ENCODE measurements around the gene PGF.
"Not testable (repeated sequence)": the region's sequence is repeated elsewhere in the genome, so short reads cannot be mapped to it uniquely, and the experiment has no call there.

The PGF gene

DNA sequence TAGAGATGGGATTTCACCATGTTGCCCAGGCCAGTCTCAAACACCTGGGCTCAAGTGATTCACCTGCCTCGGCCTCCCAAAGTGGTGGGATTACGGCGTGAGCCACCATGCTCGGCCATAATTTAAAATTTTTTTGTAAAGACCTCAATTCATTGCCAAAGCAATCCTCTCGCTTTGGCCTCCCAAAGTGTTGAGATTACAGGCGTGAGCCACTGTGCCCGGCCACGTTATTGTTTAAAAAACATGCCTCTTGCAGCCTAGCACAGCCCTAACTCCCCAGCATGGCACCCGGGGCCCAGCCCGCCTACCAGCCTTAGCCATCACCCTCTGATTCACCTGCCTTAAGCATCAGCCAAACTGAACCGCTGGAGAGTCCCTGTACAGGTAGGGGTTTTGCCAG, 19.2 kb downstream of the PGF start:
- no peaks in the 10 kb centered on the region for H3K9me3 ChIP-seq (ENCODE audit: control insufficient read depth, low read length)
- no peaks in the 10 kb centered on the region for H3K27me3 ChIP-seq (replicated peaks; ENCODE audit: control insufficient read depth, insufficient read depth, low read length)
- H3K36me3 ChIP-seq (ENCODE audit: control insufficient read depth, insufficient read depth, low read length, severe bottlenecking) = no peaks in the 10 kb centered on the region
- no peak overlapping the region for H3K4me3 ChIP-seq (ENCODE audit: low read length)
- peaks cover 42% of the 10 kb centered on the region for H3K4me1 ChIP-seq (ENCODE audit: control insufficient read depth, insufficient read depth, low read length)
- DNase-seq (ENCODE audit: low read depth) = no peak
- no peak overlapping the region for H3K9ac ChIP-seq (ENCODE audit: low read length)

- no peak for DNase-seq (ENCODE audit: low read depth)
- no peaks in the 10 kb centered on the region for H3K36me3 ChIP-seq (ENCODE audit: control insufficient read depth, insufficient read depth, low read length, severe bottlenecking)
- no peak overlapping the region for H3K9ac ChIP-seq (ENCODE audit: low read length)
- no peak overlapping the region for H3K4me3 ChIP-seq (ENCODE audit: low read length)
- no peaks in the 10 kb centered on the region for H3K27me3 ChIP-seq (replicated peaks; ENCODE audit: control insufficient read depth, insufficient read depth, low read length)
- H3K4me1 ChIP-seq (ENCODE audit: control insufficient read depth, insufficient read depth, low read length) = peaks cover 36% of the 10 kb centered on the region
- no peaks in the 10 kb centered on the region for H3K9me3 ChIP-seq (ENCODE audit: control insufficient read depth, low read length)
These were observed 20.1 kb downstream of the PGF start for GRCh38 chr14:74935360-74935680.

- H3K9me3 ChIP-seq (ENCODE audit: control insufficient read depth, low read length) = no peaks in the 10 kb centered on the region
- peaks cover 30% of the 10 kb centered on the region for H3K4me1 ChIP-seq (ENCODE audit: control insufficient read depth, insufficient read depth, low read length)
- no peak overlapping the region for H3K9ac ChIP-seq (ENCODE audit: low read length)
- no peak for DNase-seq (ENCODE audit: low read depth)
- H3K4me3 ChIP-seq (ENCODE audit: low read length) = no peak overlapping the region
- no peaks in the 10 kb centered on the region for H3K36me3 ChIP-seq (ENCODE audit: control insufficient read depth, insufficient read depth, low read length, severe bottlenecking)
- no peaks in the 10 kb centered on the region for H3K27me3 ChIP-seq (replicated peaks; ENCODE audit: control insufficient read depth, insufficient read depth, low read length)
These were observed 20.7 kb downstream of the PGF start for GRCh38 chr14:74934476-74935359.

DNA sequence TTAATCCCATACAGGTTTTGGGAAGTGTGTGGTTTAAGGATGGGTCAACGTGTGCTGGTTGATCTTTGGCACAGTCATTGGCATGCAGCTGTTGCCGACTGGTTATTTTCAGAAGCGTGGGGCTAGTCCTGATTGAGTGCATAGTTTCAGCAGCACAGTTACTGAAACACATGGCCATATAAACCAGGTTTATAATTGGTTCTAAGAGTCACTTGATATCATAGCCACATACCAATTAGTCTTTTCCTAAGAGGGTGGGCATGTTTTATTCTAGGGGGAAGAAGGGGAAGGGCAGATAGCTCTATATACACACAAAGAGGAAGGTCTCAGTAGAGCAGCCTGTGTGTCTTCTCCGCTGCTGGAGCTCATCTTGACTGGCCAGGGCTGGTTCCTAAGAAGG, 21.4 kb downstream of the PGF start:
- H3K27me3 ChIP-seq (replicated peaks; ENCODE audit: control insufficient read depth, insufficient read depth, low read length) = no peaks in the 10 kb centered on the region

GRCh38 chr14:74932936-74933335, 22.5 kb downstream of the PGF start:
- H3K27me3 ChIP-seq (replicated peaks; ENCODE audit: control insufficient read depth, insufficient read depth, low read length); H3K9me3 ChIP-seq (ENCODE audit: control insufficient read depth, low read length); H3K36me3 ChIP-seq (ENCODE audit: control insufficient read depth, insufficient read depth, low read length, severe bottlenecking); DNase-seq (ENCODE audit: low read depth): not testable (repeated sequence)
- H3K9ac ChIP-seq (ENCODE audit: low read length) = peak overlapping the region; percentile 14
- H3K4me3 ChIP-seq (ENCODE audit: low read length) = peak overlapping the region; percentile 34
- peaks cover 21% of the 10 kb centered on the region for H3K4me1 ChIP-seq (ENCODE audit: control insufficient read depth, insufficient read depth, low read length)

More for the DNA sequence above, 21.4 kb downstream of the PGF start:
- Histone ChIP-seq H3K4me3 (ENCODE audit: low read length) (no peak overlapping the region), H3K36me3 (ENCODE audit: control insufficient read depth, insufficient read depth, low read length, severe bottlenecking) (no peaks in the 10 kb centered on the region), H3K9me3 (ENCODE audit: control insufficient read depth, low read length) (no peaks in the 10 kb centered on the region), H3K9ac (ENCODE audit: low read length) (no peak overlapping the region), H3K4me1 (ENCODE audit: control insufficient read depth, insufficient read depth, low read length) (peaks cover 23% of the 10 kb centered on the region)
- DNase-seq (ENCODE audit: low read depth) = no peak

DNA sequence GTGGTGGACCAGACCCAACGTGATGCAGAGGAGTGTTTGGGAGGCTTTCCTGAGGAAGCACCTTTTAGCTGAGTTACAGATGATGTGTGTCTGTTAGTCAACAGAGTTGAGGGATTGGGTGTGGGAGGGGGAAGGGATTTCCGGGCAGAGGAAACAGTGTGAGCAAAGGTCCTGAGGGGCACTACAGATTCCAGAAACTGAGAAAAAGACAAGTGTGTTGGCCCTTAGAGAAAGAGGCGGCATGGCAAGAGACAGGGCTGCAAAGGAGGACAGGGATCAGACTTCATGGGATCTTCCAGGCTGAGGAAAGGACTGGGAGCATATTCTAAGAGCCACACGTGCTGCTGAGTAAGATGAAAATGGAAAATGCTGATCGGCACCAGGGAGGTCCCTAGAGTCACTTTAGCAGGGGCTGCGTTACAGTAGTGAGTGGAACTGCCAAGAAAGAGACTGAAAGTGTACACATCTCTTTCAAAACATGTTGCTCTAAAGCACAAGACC, 22.9 kb downstream of the PGF start:
- no peak for DNase-seq (ENCODE audit: low read depth)
- Histone ChIP-seq H3K36me3 (ENCODE audit: control insufficient read depth, insufficient read depth, low read length, severe bottlenecking) (no peaks in the 10 kb centered on the region), H3K27me3 (replicated peaks; ENCODE audit: control insufficient read depth, insufficient read depth, low read length) (no peaks in the 10 kb centered on the region), H3K4me1 (ENCODE audit: control insufficient read depth, insufficient read depth, low read length) (peaks cover 21% of the 10 kb centered on the region), H3K9me3 (ENCODE audit: control insufficient read depth, low read length) (no peaks in the 10 kb centered on the region), H3K9ac (ENCODE audit: low read length) (peak overlapping the region; percentile 14), H3K4me3 (ENCODE audit: low read length) (peak overlapping the region; percentile 34)

GRCh38 chr14:74931744-74932143, 23.7 kb downstream of the PGF start:
- not testable (repeated sequence) for DNase-seq (ENCODE audit: low read depth); H3K9ac ChIP-seq (ENCODE audit: low read length); H3K36me3 ChIP-seq (ENCODE audit: control insufficient read depth, insufficient read depth, low read length, severe bottlenecking); H3K27me3 ChIP-seq (replicated peaks; ENCODE audit: control insufficient read depth, insufficient read depth, low read length); H3K4me3 ChIP-seq (ENCODE audit: low read length); H3K9me3 ChIP-seq (ENCODE audit: control insufficient read depth, low read length)
- H3K4me1 ChIP-seq (ENCODE audit: control insufficient read depth, insufficient read depth, low read length) = peaks cover 21% of the 10 kb centered on the region

DNA sequence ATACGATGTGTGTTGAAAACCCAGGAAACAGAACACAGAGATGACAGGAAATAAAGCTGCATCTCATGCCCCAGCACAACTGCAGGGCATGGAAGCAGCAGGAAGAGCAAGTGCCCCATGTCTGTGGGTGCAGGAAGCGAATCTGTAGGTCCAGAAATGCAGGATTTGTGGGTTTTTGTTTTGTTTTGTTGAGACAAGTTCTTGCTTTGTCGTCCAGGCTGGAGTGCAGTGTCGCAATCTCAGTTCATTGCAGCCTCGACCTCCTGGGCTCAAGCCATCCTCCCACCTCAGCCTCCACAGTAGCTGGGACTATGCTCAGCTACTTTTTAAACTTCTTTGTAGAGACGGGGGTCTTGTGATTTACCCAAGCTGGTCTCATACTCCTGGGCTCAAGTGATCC, 26.2 kb downstream of the PGF start:
- H3K9me3 ChIP-seq (ENCODE audit: control insufficient read depth, low read length) = no peaks in the 10 kb centered on the region
- H3K4me3 ChIP-seq (ENCODE audit: low read length) = no peak overlapping the region
- no peak for DNase-seq (ENCODE audit: low read depth)
- H3K9ac ChIP-seq (ENCODE audit: low read length) = no peak overlapping the region
- H3K36me3 ChIP-seq (ENCODE audit: control insufficient read depth, insufficient read depth, low read length, severe bottlenecking) = no peaks in the 10 kb centered on the region
- no peaks in the 10 kb centered on the region for H3K27me3 ChIP-seq (replicated peaks; ENCODE audit: control insufficient read depth, insufficient read depth, low read length)
- H3K4me1 ChIP-seq (ENCODE audit: control insufficient read depth, insufficient read depth, low read length) = peaks cover 16% of the 10 kb centered on the region

- peaks cover 2% of the 10 kb centered on the region for H3K4me1 ChIP-seq (ENCODE audit: control insufficient read depth, insufficient read depth, low read length)
- H3K9me3 ChIP-seq (ENCODE audit: control insufficient read depth, low read length) = no peaks in the 10 kb centered on the region
- H3K4me3 ChIP-seq (ENCODE audit: low read length) = no peak overlapping the region
- H3K27me3 ChIP-seq (replicated peaks; ENCODE audit: control insufficient read depth, insufficient read depth, low read length) = no peaks in the 10 kb centered on the region
- no peaks in the 10 kb centered on the region for H3K36me3 ChIP-seq (ENCODE audit: control insufficient read depth, insufficient read depth, low read length, severe bottlenecking)
- DNase-seq (ENCODE audit: low read depth) = no peak
- H3K9ac ChIP-seq (ENCODE audit: low read length) = no peak overlapping the region
These were observed 28.2 kb downstream of the PGF start for GRCh38 chr14:74927225-74927624.

DNA sequence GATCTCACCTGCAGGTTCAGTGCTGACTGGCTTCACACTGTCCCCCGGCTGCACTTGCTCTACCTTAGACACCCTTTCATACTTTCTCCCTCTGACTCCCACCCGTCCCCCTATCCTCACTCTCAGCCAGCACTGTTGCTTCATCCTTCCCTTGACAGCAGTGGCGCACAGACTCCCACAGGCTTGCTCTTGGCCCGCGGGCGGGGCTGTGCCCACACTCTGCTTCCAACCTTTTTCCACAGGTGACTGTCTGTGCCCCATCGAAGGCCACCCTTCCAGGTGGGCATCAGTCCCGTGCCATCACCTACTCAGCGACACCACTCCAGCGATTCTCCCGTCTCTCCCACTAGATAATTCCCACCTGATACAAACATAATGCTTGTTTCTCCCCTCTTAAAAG, 31.3 kb downstream of the PGF start:
- H3K4me3 ChIP-seq (ENCODE audit: low read length) = no peak overlapping the region
- H3K36me3 ChIP-seq (ENCODE audit: control insufficient read depth, insufficient read depth, low read length, severe bottlenecking) = no peaks in the 10 kb centered on the region

GRCh38 chr14:74922752-74923401, 32.5 kb downstream of the PGF start, which contains the start of gene RPS6KL1:
RPS6KL1 (minus strand) TSS chr14:74923260; CDS start chr14:74921541, 1,719 bp downstream.
- H3K9ac ChIP-seq (ENCODE audit: low read length) = peak within 1 kb of the TSS; percentile 70
- H3K9me3 ChIP-seq (ENCODE audit: control insufficient read depth, low read length) = no peaks in the 10 kb centered on the region
- peak; percentile 75 for DNase-seq (ENCODE audit: low read depth)
- peaks cover 6% of the 10 kb centered on the region for H3K4me1 ChIP-seq (ENCODE audit: control insufficient read depth, insufficient read depth, low read length)
- H3K4me3 ChIP-seq (ENCODE audit: low read length) = peak within 1 kb of the TSS; percentile 82
- no peaks in the 10 kb centered on the region for H3K27me3 ChIP-seq (replicated peaks; ENCODE audit: control insufficient read depth, insufficient read depth, low read length)
- no peaks in the 10 kb centered on the region for H3K36me3 ChIP-seq (ENCODE audit: control insufficient read depth, insufficient read depth, low read length, severe bottlenecking)

More for the DNA sequence above, 31.3 kb downstream of the PGF start:
- Histone ChIP-seq H3K9ac (ENCODE audit: low read length) (no peak overlapping the region), H3K9me3 (ENCODE audit: control insufficient read depth, low read length) (no peaks in the 10 kb centered on the region), H3K27me3 (replicated peaks; ENCODE audit: control insufficient read depth, insufficient read depth, low read length) (no peaks in the 10 kb centered on the region), H3K4me1 (ENCODE audit: control insufficient read depth, insufficient read depth, low read length) (no peaks in the 10 kb centered on the region)
- no peak for DNase-seq (ENCODE audit: low read depth)
